GM18909 (cell line): ENCODE results near the gene DOP1A.
"Not testable (repeated sequence)": the region's sequence is repeated elsewhere in the genome, so short reads cannot be mapped to it uniquely, and the experiment has no call there.

Experiments used
- ATAC-seq: cut with Tn5 transposase; IDR thresholded peaks from one replicate; pipeline ENCODE4 v1.9.1; 2021; ENCODE audit warnings: mild to moderate bottlenecking; ENCODE audit not compliant: unreplicated experiment, poor library complexity

DOP1A gene

DNA sequence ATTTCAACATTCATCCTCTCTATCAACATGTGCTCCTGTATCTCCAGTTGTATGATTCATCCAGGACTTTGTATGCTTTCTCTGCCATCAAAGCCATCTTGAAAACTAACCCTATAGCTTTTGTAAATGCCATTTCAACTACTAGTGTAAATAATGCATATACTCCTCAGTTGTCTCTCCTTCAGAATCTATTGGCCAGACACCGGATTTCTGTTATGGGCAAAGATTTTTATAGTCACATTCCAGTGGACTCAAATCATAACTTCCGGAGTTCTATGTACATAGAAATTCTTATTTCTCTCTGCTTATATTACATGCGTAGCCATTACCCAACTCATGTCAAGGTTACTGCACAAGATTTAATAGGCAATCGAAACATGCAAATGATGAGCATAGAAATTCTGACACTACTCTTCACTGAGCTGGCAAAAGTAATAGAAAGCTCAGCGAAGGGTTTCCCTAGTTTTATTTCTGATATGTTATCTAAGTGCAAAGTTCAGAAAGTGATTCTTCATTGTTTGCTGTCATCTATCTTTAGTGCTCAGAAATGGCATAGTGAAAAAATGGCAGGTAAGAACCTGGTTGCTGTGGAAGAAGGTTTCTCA is 70.7 kb downstream of the DOP1A start:
- ATAC-seq, result no peak

- ATAC-seq, result no peak
Observed at GRCh38 chr6:83138758-83139157, 71.3 kb downstream of the DOP1A start.

DNA sequence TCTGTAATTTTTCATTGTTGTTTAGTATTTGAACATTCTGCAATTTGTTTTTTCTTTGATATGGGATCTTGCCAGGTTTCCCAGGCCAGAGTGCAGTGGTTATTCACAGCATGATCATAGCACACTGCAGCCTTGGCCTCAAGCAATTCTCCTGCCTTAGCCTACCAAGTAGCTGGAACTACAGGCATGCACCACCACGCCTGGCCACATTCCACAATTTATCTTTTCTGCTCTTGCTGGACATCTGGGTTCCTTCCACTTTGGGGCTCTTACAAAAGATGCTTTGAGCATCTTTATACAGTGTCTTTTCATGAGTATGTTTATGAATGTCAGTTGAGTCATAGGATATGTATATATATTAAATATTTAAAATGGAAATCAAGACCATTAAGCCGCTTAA is 83.6 kb downstream of the DOP1A start:
- ATAC-seq, result no peak

DNA sequence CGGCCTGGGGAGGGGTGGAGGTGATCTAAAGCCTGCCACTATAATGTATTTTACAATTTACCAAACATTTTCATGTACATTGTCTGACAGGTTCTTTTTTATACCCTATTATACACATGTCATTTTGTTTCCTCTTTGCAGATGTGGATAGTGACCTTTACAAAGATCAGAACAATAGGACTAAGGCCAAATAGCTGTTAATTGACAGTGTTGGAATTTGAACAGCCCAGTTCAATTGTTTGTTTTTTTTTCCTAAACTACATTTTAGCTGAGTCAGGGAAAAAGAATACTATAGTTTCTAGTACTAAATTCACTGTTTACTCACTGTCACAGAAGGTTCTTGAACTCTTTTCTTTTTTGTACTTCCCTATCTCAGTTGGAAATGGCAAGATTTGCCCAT is 85.4 kb downstream of the DOP1A start:
- ATAC-seq, result no peak

GRCh38 chr6:83153883-83154521 is 86.5 kb downstream of the DOP1A start:
- no peak for ATAC-seq

DNA sequence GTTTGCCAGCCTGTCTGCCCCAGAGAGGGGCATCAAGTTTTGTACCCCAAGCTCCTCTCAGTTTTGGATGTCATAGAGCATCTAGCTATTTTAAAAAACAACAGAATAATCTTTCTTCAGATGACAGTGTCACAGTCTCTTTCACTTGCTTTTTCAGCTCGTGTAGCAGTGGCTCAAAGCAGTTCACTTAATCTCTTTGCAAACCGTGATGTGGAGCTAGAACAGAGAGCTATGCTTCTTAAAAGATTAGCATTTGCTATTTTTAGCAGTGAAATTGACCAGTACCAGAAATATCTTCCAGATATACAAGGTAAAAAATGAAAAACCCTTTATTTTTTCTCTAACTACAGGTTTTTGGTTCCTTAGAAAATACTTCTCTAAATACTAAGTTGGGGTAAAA is 88.3 kb downstream of the DOP1A start:
- no peak for ATAC-seq

DNA sequence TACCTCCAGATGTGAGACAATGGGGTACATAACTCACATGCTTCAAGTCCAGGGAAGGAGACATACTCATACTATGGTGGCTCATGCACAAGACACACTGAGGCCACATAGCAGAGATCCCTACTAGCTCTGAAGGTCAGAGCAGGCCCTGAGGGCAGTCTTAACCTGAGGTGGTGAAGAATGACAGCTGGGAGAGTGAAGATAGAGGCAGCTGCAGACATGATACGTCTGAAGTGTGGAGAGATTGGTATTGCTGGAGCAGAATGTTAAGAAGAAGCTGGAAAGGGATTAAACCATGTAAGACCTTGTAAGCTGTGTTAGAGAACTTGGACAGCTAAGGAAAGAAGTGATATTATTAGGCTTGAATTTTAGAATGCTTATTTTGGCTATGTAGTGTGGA is 92.7 kb downstream of the DOP1A start:
- ATAC-seq, result no peak

- ATAC-seq, result no peak
Observed at GRCh38 chr6:83167726-83168278, 100.3 kb downstream of the DOP1A start.

GRCh38 chr6:83168556-83168955 is 101.1 kb downstream of the DOP1A start:
- ATAC-seq, result no peak

DNA sequence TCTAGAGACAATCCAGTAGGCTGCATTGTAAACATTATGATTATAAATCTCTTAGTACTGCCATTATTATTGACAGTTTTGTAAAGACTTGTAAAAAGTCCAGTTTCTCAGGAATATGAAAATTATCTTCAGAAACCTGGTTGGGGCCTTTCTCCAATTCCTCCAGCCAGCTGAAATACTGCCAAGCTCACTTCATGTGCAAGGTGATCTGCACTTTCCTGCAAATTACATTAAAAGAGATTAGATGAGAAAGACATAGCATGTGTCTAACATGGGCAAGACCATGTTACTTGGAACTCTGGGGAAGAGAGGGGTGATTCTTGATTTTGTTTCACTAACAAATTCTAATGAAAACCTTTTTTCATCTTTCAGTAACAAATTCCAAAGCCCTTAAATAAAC is 101.6 kb downstream of the DOP1A start:
- ATAC-seq, result no peak

DNA sequence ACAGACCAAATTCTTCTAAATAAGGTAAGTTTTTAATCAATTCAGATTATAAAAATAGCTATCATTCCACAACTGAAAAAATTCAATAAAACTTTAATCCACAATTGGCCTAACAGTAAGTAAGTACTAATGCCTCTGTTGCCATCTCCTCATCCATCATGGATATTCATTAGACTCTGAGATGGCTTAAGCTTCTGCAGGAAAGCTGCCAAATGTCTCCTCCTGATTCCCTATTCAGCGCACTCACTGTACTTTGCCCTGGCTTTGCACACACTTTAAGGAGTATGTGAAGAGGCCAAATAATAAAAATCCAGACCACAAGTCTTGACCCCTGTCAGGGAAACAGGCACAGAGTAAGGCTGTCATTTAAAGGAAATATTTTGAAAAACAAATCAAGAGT is 102.0 kb downstream of the DOP1A start:
- ATAC-seq, result no peak

DNA sequence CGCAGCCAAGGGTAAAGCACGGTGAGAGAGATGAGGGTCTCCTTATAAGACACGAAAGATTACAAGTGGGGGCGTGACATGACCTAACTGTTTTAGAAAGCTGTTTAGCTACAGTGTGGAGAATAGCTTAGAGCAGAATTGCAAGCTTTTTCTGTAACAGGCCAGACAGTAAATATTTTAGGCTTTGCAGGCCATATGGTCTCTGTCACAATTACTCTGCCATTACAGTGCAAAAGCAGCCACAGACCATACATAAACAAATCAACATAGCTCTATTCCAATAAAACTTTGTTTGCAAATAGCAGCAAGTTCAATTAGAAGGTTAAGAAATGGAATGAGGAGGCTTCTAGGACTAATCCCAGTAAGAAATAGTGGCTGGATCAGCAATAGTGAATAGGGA is 108.8 kb downstream of the DOP1A start:
- ATAC-seq, result no peak

- ATAC-seq, result no peak
Observed at GRCh38 chr6:83180426-83180950, 113.0 kb downstream of the DOP1A start.

GRCh38 chr6:83182114-83182513 is 114.6 kb downstream of the DOP1A start:
- ATAC-seq, result no peak

DNA sequence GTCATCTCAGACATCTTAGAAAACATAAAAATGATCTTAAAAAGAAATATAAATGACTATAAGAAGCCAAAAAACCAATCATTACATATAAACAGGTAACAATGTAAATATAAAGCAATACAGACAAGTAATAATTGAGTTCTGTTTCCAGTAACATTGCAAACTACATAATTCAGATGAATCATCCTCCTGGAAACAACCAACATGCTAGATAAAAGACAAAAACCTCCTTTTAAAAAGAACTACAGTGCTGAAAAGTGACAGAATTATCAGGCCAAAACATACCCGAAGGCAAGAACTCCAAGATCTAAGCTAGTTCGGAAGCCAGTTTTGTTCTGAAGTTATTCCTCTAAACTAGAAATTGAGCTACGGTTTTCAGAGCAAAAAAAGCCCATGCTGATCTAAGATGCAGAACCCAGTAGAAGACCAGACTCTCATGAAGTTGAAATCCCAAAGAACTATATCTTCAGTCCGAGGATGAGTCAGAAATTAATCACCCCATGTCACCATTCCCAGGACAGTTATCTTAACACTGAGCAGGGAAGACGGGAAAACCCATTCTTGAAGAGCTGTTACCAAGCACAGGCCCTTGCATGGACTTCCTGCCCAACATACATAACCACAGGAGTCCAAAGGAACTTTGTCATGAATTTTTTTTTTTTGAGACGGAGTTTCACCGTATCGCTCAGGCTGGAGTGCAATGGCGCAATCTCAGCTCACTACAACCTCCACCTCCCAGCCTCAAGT is 115.8 kb downstream of the DOP1A start:
- ATAC-seq, result no peak

DNA sequence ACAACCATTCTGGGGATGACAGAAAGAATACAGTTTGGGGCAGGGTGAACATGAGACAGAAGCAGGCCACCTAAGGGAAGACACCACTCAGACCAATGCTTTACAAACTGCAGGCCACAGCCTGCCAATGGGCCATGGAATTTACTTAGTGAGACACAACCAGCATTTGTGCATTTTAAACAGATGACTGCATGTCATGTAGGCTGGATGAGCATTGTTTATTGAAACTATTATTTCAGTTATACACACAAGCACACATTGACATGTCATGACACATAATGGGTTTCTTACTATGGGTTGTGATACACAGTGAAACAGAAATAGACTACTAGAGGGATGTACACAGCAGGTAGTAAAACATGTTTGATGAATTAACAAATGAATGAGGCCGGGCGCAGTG is 117.6 kb downstream of the DOP1A start:
- no peak for ATAC-seq

GRCh38 chr6:83188501-83188900 is 121.0 kb downstream of the DOP1A start:
- ATAC-seq, result no peak

DNA sequence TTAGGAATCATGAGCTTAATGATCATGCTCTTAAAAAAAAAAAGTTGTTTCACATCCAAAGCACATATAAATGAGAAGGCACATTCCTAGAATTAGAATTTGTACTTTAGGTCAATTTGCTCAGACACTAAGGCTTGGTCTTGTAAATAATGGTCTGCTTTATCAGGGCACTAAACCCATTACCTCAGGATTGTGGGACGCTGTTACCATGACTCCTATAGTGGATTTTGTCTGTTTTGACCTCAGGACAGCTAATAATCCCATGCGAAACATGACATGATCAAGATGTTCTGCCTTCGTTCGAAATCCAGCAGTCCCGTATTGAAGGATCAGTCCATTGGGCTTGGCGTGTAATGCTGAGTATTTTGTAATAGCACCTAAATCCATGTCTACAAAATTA is 123.2 kb downstream of the DOP1A start:
- no peak for ATAC-seq

- not testable (repeated sequence) for ATAC-seq
Observed at GRCh38 chr6:83191974-83192373, 124.5 kb downstream of the DOP1A start.

DNA sequence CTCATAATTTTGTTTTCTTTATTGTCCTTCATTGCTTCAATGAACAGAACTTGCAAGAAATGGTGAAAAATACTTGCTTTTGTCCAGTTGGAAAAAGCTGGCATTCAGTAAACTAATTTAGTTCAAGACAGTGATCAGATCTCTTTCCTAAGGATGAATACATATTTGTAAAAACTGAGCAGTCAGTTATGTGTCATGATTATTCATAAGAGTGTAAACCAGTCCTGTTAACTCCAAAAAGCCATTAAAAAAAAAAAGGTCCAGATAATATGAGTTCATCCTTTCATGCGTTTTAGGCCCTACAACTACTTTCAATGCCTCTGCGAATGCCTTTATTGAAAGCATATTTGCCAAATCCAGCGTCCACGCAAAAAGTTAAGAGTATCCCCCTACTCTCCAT is 125.0 kb downstream of the DOP1A start:
- ATAC-seq, result no peak
